ENCODE results near the gene TIMP3.

Gene TIMP3

GRCh38 chr22:32880061-32880460, 78.6 kb downstream of the TIMP3 start:
- ChIA-PET CTCF (no interaction called here), POLR2A (no interaction called here)
- TF ChIP-seq CTCF (IDR thresholded peaks at IDR 0.05; ENCODE audit: control extremely low read depth, extremely low read depth, low read depth, missing control alignments) = no peak
- DNase-seq (ENCODE audit: extremely low spot score) = no peak

GRCh38 chr22:32880505-32880892, 79.0 kb downstream of the TIMP3 start:
- ChIA-PET POLR2A (no interaction called here), CTCF (interaction anchor here (1.1 kb wide), 1 partner anchor 9 kb away, joined by 3 read pairs; no protein-coding TSS in a partner anchor)
- no peak for TF ChIP-seq CTCF (IDR thresholded peaks at IDR 0.05; ENCODE audit: control extremely low read depth, extremely low read depth, low read depth, missing control alignments)
- DNase-seq (ENCODE audit: extremely low spot score) = no peak

GRCh38 chr22:32880893-32881596, 79.5 kb downstream of the TIMP3 start:
- TF ChIP-seq CTCF (IDR thresholded peaks at IDR 0.05; ENCODE audit: control extremely low read depth, extremely low read depth, low read depth, missing control alignments) = no peak
- DNase-seq (ENCODE audit: extremely low spot score) = no peak
- ChIA-PET CTCF (interaction anchor here (1.1 kb wide), 1 partner anchor 10 kb away, joined by 3 read pairs; no protein-coding TSS in a partner anchor), POLR2A (no interaction called here)

- no peak for TF ChIP-seq CTCF (IDR thresholded peaks at IDR 0.05; ENCODE audit: control extremely low read depth, extremely low read depth, low read depth, missing control alignments)
- ChIA-PET CTCF (interaction anchor here (1.6 kb wide), 1 partner anchor 15 kb away, joined by 3 read pairs; no protein-coding TSS in a partner anchor), POLR2A (no interaction called here)
- no peak for DNase-seq (ENCODE audit: extremely low spot score)
Measured at GRCh38 chr22:32882360-32882755, 80.9 kb downstream of the TIMP3 start.

- CTCF ChIA-PET = interaction anchor here (0.7 to 1.6 kb wide), 3 partner anchors 12 to 330 kb away, joined by 3 to 5 read pairs (median 3); no protein-coding TSS in a partner anchor
- TF ChIP-seq CTCF (IDR thresholded peaks at IDR 0.05; ENCODE audit: control extremely low read depth, extremely low read depth, low read depth, missing control alignments) = no peak
- POLR2A ChIA-PET = no interaction called here
- DNase-seq (ENCODE audit: extremely low spot score) = no peak
Measured at GRCh38 chr22:32882774-32883530, 81.4 kb downstream of the TIMP3 start.

- ChIA-PET CTCF (interaction anchor here (0.6 to 1.1 kb wide), 2 partner anchors 78 to 91 kb away, joined by 3 to 4 read pairs; no protein-coding TSS in a partner anchor), POLR2A (no interaction called here)
- TF ChIP-seq CTCF (IDR thresholded peaks at IDR 0.05; ENCODE audit: control extremely low read depth, extremely low read depth, low read depth, missing control alignments) = no peak
- DNase-seq (ENCODE audit: extremely low spot score) = no peak
Measured at GRCh38 chr22:32887324-32887980, 85.9 kb downstream of the TIMP3 start.

All from GM10248 (cell line).